ENCODE results near the gene ZNF496.
"Not testable (repeated sequence)": the region's sequence is repeated elsewhere in the genome, so short reads cannot be mapped to it uniquely, and the experiment has no call there.

ZNF496 gene

GRCh38 chr1:247371801-247372259 is 40.2 kb upstream of the ZNF496 start:
- no peak overlapping the region for H3K4me3 ChIP-seq (ENCODE audit: low read length)
- TF ChIP-seq, protein P1, sequence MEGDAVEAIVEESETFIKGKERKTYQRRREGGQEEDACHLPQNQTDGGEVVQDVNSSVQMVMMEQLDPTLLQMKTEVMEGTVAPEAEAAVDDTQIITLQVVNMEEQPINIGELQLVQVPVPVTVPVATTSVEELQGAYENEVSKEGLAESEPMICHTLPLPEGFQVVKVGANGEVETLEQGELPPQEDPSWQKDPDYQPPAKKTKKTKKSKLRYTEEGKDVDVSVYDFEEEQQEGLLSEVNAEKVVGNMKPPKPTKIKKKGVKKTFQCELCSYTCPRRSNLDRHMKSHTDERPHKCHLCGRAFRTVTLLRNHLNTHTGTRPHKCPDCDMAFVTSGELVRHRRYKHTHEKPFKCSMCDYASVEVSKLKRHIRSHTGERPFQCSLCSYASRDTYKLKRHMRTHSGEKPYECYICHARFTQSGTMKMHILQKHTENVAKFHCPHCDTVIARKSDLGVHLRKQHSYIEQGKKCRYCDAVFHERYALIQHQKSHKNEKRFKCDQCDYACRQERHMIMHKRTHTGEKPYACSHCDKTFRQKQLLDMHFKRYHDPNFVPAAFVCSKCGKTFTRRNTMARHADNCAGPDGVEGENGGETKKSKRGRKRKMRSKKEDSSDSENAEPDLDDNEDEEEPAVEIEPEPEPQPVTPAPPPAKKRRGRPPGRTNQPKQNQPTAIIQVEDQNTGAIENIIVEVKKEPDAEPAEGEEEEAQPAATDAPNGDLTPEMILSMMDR (conservative IDR thresholded peaks at IDR 0.05; ENCODE audit: low read depth, low read length): no peak
- DNase-seq (ENCODE audit: low read depth): no peak

- no peak overlapping the region for H3K4me3 ChIP-seq (ENCODE audit: low read length)
- TF ChIP-seq, protein P1 (conservative IDR thresholded peaks at IDR 0.05; ENCODE audit: low read depth, low read length): no peak
- no peak for DNase-seq (ENCODE audit: low read depth)
Measured at GRCh38 chr1:247370786-247371732, 39.4 kb upstream of the ZNF496 start.

DNA sequence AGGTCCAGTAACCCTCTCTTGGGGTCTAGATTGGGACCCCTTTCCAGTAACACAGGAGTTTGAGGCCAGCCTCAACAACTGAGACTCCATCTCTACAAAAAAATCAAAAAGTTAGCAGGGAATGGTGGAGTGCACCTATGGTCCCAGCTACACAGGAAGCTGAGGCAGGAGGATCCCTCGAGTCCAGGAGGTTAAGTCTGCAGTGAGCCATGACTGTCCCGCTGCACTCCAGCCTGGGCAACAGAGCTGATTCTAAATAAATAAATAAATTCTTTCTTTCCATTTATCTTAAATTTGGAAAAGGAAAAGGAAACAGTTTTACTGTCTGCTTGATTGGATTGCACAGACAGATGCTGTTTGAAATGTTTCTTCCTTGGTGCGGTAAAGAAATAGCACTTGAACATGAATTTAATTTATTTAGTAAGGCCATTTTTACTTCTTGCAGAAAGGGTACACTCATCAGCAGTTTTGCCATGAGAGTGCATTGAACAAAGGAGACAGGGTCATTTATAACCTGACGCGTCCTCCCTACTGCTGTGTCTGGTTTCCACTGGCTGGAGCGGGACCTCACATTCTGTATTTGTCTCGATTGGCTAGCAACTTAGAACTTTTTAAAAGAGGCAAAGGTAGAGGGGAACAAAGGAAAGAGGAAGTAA is 37.0 kb upstream of the ZNF496 start:
- no peak for DNase-seq (ENCODE audit: low read depth)
- TF ChIP-seq, protein P1 (conservative IDR thresholded peaks at IDR 0.05; ENCODE audit: low read depth, low read length): no peak
- no peak overlapping the region for H3K4me3 ChIP-seq (ENCODE audit: low read length)

DNA sequence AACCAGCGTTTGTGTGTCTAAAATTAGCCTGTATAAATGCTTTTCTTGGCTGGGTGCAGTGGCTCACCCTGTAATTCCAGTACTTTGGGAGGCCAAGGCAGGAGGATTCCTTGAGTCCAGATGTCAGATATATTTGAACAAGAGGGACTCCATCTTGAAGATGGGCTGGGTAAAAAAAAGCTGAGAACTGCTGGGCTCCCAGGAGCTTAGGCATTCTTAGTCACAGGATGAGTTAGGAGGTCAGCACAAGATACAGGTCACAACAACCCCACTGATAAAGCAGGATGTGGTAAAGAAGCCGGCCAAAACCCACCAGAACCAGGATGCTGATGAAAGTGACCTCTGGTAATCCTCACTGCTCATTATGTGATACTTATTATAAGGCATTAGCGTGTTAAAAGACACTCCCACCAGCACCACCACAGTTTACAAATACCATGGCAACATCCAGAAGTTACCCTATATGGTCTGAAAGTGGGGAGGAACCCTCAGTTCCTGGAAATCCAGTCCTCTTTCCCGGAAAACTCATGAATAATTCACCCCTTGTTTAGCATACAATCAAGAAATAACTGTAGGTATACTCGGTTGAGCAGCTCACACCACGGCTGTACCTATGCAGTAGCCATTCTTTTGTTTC is 36.2 kb upstream of the ZNF496 start:
- no peak overlapping the region for H3K4me3 ChIP-seq (ENCODE audit: low read length)
- DNase-seq (ENCODE audit: low read depth): no peak
- TF ChIP-seq, protein P1 (conservative IDR thresholded peaks at IDR 0.05; ENCODE audit: low read depth, low read length): no peak

GRCh38 chr1:247366926-247367645 is 35.4 kb upstream of the ZNF496 start:
- H3K4me3 ChIP-seq (ENCODE audit: low read length): no peak overlapping the region
- no peak for DNase-seq (ENCODE audit: low read depth)
- TF ChIP-seq, protein P1 (conservative IDR thresholded peaks at IDR 0.05; ENCODE audit: low read depth, low read length): no peak

DNA sequence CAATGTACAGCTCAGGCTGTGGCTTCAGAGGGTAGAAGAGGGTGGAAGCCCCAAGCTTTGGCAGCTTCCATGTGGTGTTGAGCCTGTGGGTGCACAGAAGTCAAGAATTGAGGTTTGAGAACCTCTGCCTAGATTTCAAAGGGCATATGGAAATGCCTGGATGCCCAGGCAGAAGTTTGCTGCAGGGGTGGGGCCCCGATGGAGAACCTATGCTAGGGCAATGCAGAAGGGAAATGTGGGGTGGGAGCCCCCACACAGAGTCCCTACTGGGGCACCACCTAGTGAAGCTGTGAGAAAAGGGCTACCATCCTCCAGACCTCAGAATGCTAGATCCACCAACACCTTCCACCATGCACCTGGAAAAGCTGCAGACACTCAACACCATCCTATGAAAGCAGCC is 34.7 kb upstream of the ZNF496 start:
- DNase-seq (ENCODE audit: low read depth); H3K4me3 ChIP-seq (ENCODE audit: low read length): not testable (repeated sequence)

GRCh38 chr1:247365023-247365422 is 33.4 kb upstream of the ZNF496 start:
- TF ChIP-seq, protein P1 (conservative IDR thresholded peaks at IDR 0.05; ENCODE audit: low read depth, low read length): no peak
- no peak overlapping the region for H3K4me3 ChIP-seq (ENCODE audit: low read length)
- DNase-seq (ENCODE audit: low read depth): no peak

DNA sequence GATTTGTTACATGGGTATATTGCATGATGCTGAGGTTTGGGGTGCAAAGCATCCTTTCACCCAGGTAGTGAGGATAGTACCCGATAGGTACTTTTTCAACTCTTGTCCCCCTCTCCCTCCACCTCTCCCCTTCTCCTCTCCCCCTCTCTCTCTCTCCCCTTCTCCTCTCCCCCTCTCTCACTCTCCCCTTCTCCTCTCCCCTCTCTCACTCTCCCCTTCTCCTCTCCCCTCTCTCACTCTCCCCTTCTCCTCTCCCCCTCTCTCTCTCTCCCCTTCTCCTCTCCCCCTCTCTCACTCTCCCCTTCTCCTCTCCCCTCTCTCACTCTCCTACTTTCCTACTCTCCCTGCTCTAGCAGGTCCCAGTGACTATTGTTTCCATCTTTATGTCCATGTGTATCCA is 31.3 kb upstream of the ZNF496 start:
- not testable (repeated sequence) for DNase-seq (ENCODE audit: low read depth); H3K4me3 ChIP-seq (ENCODE audit: low read length)

Data from retinal pigment epithelial cell (primary cell).